COR-L47 (cell line): ENCODE results near the gene LAMC2.

ENCODE experiments used
- DNase-seq: peaks from one replicate; lab custom pipeline; 2025; lab: John Stamatoyannopoulos, UW

LAMC2 gene

DNA sequence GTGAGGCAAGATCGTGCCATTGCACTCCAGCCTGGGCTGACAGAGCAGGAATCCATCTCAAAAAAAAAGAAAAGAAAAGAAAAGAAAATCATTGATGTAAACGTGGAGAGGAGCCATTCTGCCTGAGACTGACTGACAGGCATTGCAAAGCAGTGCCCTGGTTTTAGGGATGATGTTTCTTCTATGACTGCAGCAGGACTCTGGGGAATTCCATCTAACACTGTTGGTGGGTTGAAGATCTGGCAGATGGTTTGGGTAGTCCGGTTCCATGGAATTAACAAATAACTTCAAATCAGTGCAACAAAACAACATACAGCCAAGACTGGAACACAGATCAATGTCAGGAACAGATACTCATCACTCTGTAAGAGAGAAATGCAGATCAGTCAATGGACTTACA, 17.8 kb upstream of the LAMC2 start:
- DNase-seq = no peak

GRCh38 chr1:183173828-183174227, 12.2 kb upstream of the LAMC2 start:
- no peak for DNase-seq

- no peak for DNase-seq
These were observed 10.4 kb upstream of the LAMC2 start for GRCh38 chr1:183175631-183176030.

DNA sequence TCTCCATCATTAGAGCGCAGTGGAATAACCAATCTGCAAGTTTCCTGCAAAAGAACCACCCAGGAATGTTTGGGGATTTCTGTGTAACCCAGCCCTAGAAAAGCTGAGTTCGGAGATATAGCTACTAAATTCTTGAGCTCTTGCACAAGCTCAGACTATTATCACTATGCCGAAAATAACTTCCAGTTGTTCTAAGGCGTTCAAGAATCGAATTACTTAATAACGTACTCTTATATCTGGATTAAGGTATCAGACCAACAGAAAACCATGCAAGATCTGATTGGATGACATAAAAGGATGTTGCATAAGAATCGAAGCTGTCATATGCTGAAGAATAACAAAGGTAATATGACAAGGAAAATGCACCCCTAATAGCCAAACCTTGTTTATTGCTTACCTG, 7.5 kb upstream of the LAMC2 start:
- no peak for DNase-seq

DNA sequence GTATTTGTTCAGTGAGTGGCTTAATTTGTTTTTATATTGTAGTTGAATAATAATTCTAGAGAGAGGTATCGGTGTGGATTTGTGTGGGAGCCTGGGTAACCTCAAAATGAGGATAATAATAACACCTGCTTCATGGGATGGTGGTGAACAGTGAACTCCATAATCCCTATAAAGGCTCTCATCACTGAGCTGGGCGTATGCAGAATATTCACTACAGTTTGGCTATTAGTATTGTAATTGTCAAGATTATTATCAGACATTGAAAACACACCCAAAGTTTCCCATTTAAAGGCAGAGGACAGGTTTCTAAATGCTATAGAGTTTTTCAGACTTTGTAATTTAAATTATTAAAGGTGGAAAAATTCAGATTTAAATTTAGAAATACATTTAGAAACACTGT, 7.0 kb upstream of the LAMC2 start:
- DNase-seq = no peak

DNA sequence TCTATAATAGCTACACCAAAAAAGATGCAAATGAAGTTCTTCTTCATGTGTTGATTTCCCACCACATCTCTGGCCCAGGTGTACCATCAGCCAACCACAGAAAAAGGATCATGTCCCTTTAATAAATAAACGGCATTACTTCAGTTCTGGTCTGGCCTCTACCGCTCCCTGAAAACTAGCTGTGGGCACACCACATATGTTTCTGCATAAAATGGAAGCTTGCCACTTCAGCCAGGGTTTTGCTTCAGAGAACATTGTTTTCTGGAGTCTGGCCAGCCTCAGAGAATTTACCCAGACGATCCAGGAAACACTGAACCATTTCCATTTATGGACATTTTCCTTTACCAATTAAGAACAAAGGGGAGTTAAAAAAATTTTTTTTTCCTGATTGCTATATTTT, 5.8 kb upstream of the LAMC2 start:
- DNase-seq = no peak

- DNase-seq = no peak
These were observed 5.4 kb upstream of the LAMC2 start for GRCh38 chr1:183180634-183181056.

GRCh38 chr1:183186841-183187240, 777 bp downstream of the LAMC2 start:
- DNase-seq = no peak

- no peak for DNase-seq
These were observed 2.2 kb downstream of the LAMC2 start for GRCh38 chr1:183188240-183188639.

DNA sequence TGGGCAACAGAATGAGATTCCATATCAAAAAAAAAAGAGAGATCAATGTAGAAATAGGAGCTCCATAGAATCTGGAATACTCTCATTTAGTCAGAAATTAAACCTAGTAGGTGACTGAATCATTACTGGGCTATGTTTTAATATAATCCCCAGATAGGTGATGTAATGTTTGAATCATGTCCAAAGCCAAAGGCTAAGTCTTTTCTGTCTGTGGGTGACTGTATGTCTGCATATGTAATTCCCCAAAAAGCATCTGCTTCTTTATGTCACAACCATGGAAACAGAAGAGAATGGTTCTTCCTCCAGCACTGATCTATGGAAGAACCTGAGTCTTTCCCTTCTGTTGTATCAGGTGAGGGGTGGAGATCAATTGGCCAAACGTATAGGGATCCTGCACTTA, 5.8 kb downstream of the LAMC2 start:
- DNase-seq = no peak

GRCh38 chr1:183193963-183194525, 8.0 kb downstream of the LAMC2 start:
- no peak for DNase-seq

DNA sequence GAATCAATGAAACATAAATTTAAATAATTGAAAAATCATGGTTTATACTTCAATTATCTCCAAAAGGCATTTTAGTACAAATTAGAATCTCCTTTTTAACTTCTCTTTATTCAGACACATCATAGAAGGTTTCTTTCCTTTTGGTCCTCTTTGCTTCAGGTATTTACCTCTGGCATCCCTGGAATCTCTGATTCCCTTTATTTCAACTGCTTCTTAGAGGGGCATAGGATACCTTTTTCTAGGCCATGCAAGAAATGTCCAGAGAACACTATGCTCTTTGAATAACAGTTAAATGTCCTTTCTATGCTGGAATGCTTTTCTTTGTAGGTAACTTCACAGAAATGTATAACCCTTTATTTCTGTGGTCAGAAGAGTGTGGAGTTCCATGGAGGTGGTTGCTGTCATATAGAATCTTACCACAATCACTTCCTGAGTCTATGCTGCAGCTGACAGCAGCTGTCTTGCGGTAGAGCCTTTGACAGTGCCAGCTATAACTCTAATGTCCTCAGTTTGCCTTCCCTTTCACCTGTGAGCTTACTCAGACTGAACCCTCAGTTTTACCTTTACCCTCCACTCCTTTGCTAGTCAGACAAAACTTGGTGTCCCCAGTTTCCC, 8.6 kb downstream of the LAMC2 start:
- DNase-seq = no peak

GRCh38 chr1:183195142-183195574, 9.1 kb downstream of the LAMC2 start:
- DNase-seq = no peak

DNA sequence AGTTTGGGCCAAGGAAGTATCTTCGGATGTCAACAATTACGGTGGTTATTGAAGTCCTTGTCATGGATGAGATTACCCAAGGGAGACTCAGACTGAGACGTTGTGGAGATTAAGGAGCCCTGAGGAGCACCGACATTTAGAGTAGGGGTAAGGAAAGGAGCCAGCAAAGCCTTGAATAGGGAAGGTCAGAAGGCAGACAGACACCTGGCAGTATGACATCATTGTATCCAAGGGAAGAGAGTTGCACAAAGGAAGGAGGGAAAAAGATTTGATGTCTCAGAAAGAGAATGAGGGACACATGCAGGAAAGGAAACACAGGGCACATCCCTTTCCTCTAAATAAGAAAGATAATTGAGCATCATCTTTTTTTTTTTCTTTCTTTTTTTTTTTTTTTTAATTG, 11.7 kb downstream of the LAMC2 start:
- DNase-seq = no peak

- DNase-seq = no peak
These were observed 12.4 kb downstream of the LAMC2 start for GRCh38 chr1:183198463-183198862.

DNA sequence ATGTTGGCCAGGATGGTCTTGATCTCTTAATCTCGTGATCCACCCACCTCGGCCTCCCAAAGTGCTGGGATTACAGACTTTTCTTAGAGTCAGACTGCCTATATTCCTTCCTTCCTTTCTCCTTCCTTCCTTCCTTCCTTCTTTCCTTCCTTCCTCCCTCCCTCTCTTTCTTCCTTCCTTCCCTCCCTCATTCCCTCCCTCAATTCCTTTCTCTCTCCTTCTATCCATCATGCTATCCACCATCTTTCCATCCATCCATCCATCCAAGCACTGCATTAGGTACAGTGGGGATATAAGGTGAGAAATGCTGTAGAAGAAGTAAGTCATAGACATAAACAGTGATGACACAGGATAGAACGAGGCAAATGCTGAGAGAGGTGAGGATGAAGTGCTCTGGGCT, 13.2 kb downstream of the LAMC2 start:
- no peak for DNase-seq

- no peak for DNase-seq
These were observed 14.4 kb downstream of the LAMC2 start for GRCh38 chr1:183200451-183200850.

DNA sequence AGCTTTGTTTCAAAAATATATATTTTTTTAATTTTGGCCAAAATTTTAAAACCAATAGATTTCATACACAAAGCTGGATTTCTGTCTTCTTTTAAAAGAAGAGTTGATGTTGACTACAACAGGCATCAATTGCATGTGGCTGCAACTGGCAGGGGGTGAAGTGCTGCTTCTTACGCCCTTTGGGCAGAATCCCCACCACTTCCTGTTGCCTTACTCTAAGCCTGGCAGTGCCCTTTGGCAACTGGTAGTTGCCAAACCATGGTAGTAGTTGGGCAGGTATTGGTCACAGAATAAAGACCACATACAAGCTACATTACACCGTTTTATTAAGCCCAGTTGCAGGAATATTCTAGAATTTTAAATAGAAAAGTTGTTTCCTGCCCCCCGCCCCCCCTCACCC, 17.0 kb downstream of the LAMC2 start:
- no peak for DNase-seq

DNA sequence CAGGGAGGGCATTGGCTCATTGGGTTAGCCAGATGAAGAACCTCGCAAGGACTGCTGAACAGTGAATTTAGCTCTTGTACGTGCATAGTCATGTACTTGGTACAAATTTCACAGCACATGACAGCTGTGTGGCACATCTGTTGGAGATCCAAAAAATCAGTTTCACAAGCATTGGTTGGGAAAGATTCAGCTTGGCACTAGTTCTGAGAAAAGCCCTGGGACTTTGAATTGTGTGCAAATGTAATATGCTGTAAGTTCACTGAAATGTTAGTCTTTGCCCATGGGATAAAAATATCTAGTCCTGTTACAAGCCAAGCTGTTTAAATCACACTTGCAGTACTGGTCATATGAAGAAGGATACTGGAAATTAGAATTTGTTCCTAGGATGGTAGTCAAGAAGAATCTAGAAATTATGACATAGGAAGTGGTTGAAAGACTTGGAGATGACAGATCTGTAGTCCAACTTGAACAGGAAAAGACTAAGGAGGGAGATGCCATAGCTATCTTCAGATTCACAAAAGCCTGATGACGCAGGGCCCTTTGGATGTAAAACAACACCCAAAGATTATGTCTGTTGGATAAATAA, 19.2 kb downstream of the LAMC2 start:
- no peak for DNase-seq

DNA sequence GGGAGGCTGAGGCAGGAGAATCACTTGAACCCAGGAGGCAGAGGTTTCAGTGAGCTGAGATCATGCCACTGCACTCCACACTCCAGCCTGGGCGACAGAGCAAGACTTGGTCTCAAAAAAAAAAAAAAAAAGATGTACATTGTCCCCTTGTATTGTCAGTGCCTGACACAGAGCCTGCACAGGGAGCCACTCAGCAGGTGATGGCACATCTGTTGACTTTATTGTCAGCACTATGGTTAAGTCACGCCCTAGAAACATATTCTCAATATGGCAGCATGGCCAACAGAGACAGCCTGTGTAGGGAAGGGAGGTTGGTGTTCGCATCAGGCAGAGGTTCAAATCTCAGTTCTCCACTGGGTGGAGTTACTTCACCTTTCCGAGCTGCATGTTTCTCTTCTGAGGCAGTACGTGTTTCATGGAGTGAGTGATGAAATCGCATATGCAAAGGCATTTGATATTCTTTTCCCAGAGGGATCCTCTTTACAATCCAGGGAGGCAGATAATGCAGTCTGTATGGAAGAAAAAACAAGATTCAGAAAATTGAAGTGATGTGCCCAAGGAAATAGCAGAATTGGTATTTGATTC, 20.6 kb downstream of the LAMC2 start:
- DNase-seq = no peak

- DNase-seq = no peak
These were observed 23.6 kb downstream of the LAMC2 start for GRCh38 chr1:183209533-183210158.

- DNase-seq = no peak
These were observed 24.6 kb downstream of the LAMC2 start for GRCh38 chr1:183210681-183211080.

GRCh38 chr1:183212870-183213269, 26.8 kb downstream of the LAMC2 start:
- DNase-seq = no peak
